NCI-H1417 (cell line): ENCODE measurements around the gene TAGLN.

Source experiments
- DNase-seq, 3 experiments: peaks; one replicate each; lab custom pipeline; 2025; lab: John Stamatoyannopoulos, UW

TAGLN gene

GRCh38 chr11:117230999-117231841 is 32.0 kb downstream of the TAGLN start:
- DNase-seq = peak in 2 of 3 experiments; percentile 9 to 35

- DNase-seq = no peak
Measured at GRCh38 chr11:117231842-117232091, 32.6 kb downstream of the TAGLN start, which contains the start of gene PCSK7. PCSK7 (minus strand) TSS chr11:117232073; CDS start chr11:117229844, 2,229 bp downstream.

- peak; percentile 79 to 91 (median 90) for DNase-seq
Measured at GRCh38 chr11:117232092-117232878, 33.1 kb downstream of the TAGLN start, which contains the start of gene RNF214. RNF214 (plus strand) TSS chr11:117232671; CDS start chr11:117234273, 1,602 bp downstream.

- DNase-seq = peak in 2 of 3 experiments; percentile 39 to 59
Measured at GRCh38 chr11:117232911-117233409, 33.8 kb downstream of the TAGLN start.

- DNase-seq = no peak
Measured at GRCh38 chr11:117238221-117238620, 39.1 kb downstream of the TAGLN start.

- no peak for DNase-seq
Measured at GRCh38 chr11:117239295-117239694, 40.1 kb downstream of the TAGLN start.

GRCh38 chr11:117248341-117248740 is 49.2 kb downstream of the TAGLN start:
- no peak for DNase-seq

GRCh38 chr11:117249571-117249970 is 50.4 kb downstream of the TAGLN start:
- DNase-seq = no peak

GRCh38 chr11:117251506-117251905 is 52.3 kb downstream of the TAGLN start:
- DNase-seq = no peak

- DNase-seq = no peak
Measured at GRCh38 chr11:117255966-117256365, 56.8 kb downstream of the TAGLN start.

GRCh38 chr11:117256573-117256972 is 57.4 kb downstream of the TAGLN start:
- DNase-seq = no peak
